C4-2B (cell line): ENCODE data around the gene ARL2BP.

Experiments
- CTCF ChIP-seq: fragments of 450-650 bp; conservative IDR thresholded peaks from 2 replicates; pipeline ENCODE4 v1.5.1; 2017; ENCODE audit warnings: mild to moderate bottlenecking
- ZFX ChIP-seq: fragments of 450-650 bp; IDR thresholded peaks from 2 replicates; pipeline ENCODE4 v1.6.1; 2017

- TF ChIP-seq CTCF, result no peak
- no peak for TF ChIP-seq ZFX
These were observed 48.8 kb upstream of the ARL2BP start for GRCh38 chr16:57196286-57196685.
